Natural killer cell treated with Interleukin-12 subunit alpha and Interleukin-12 subunit beta and Interleukin-15 and Interleukin-18, amount 100 ng/mL, for 72 hours (primary cell): Measurements from ENCODE around the gene TENT4A. TPM values are rescaled to one million over a fixed set of nuclear protein-coding genes. Genes with fewer than 3 reads are reported as not detected.

ENCODE experiments used
- ATAC-seq, 2 donors: fragments of 150-1000 bp; cut with Tn5 transposase in 1 of 2; sonication (Bioruptor Pico), chemical (Tn5 transposase) in 1 of 2; 2 replicates each; pipeline ENCODE4 v1.10.0; 2021
- DNase-seq: peaks from one replicate; pipeline ENCODE4 v3.0.0; 2022; ENCODE audit warnings: low spot score
- H3K27ac Mint-ChIP-seq, 2 donors: 1 replicate in 1 of 2; 2 replicates in 1 of 2; pipeline ENCODE4 v1.8.0; 2022; ENCODE audit warnings: mixed read lengths in 2 of 2, mild to moderate bottlenecking in 1 of 2, moderate library complexity in 1 of 2
- H3K27me3 Mint-ChIP-seq, 2 donors: 1 replicate in 1 of 2; 2 replicates in 1 of 2; pipeline ENCODE4 v1.8.0; 2022; ENCODE audit warnings: mixed read lengths in 2 of 2
- H3K36me3 Mint-ChIP-seq: one replicate; pipeline ENCODE4 v1.8.0; 2022; ENCODE audit warnings: mixed read lengths
- H3K4me1 Mint-ChIP-seq, 2 donors: 1 replicate in 1 of 2; 2 replicates in 1 of 2; pipeline ENCODE4 v1.8.0; 2022; ENCODE audit warnings: low read depth in 2 of 2, mixed read lengths in 2 of 2, mild to moderate bottlenecking in 1 of 2
- H3K4me3 Mint-ChIP-seq: one replicate; pipeline ENCODE4 v1.8.0; 2022; ENCODE audit warnings: mixed read lengths
- H3K9me3 Mint-ChIP-seq: 2 replicates; pipeline ENCODE4 v1.8.0; 2022; ENCODE audit warnings: mixed read lengths
- total RNA-seq, 2 donors: library from RNA; stranded (reverse); gene quantifications; one replicate each; pipeline ENCODE4 v1.2.3, GENCODE V29; 2022

TENT4A gene
- total RNA-seq, 2 donors from 2014 or later, result 37.8 to 69.9 TPM

DNA sequence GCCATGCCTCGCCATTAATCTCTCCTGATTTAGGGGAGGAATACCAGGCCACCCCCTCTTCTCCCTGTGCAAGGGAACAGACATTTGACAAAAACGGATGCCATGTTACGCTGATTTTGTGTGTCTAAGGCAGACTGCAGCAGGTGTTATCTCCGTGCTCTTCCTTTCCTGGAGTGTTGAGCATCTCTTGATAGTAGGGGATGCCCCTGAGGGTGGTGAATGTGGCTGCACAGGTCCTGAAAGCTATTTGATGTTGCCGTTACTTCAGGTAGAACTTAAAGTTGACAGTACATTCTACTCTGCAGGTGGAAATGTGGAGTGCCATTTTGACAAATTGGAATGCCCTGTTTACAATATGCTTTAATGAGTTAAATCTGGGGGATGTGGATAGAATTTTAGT, 21.5 kb downstream of the TENT4A start:
- peak overlapping the region in 1 of 2 donors; percentile 48 for H3K27ac Mint-ChIP-seq
- H3K36me3 Mint-ChIP-seq, result peaks cover 11% of the 10 kb centered on the region
- H3K9me3 Mint-ChIP-seq, result no peaks in the 10 kb centered on the region
- peaks cover 41 to 48% of the 10 kb centered on the region in 2 donors for H3K4me1 Mint-ChIP-seq
- no peaks in the 10 kb centered on the region for H3K27me3 Mint-ChIP-seq
- no peak for DNase-seq
- H3K4me3 Mint-ChIP-seq, result no peak overlapping the region
- no peak for ATAC-seq

DNA sequence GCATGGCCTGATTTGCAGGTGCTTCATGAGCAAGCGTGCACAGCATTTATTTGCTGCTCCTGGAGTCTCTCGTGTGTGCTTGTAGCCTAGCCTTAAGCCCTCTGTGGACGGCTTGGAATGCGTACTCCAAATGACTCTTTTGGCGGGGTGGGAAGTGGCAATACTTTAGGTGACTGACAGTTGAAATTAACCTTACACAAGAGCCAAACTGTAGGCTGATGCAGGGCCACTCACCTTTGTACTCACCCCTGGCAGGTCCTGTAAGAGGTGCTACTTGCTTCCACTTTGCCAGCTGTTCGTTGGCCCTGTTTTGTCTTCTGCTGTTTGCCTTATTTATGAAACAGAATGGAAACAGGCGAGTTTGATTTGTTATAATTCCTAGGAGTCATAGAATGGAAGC, 22.9 kb downstream of the TENT4A start:
- H3K36me3 Mint-ChIP-seq, result peaks cover 11% of the 10 kb centered on the region
- H3K27me3 Mint-ChIP-seq, result no peaks in the 10 kb centered on the region
- no peaks in the 10 kb centered on the region for H3K9me3 Mint-ChIP-seq
- no peak for ATAC-seq
- H3K27ac Mint-ChIP-seq, result peak overlapping the region; percentile 77 to 93
- peak overlapping the region; percentile 57 for H3K4me3 Mint-ChIP-seq
- DNase-seq, result no peak
- H3K4me1 Mint-ChIP-seq, result peaks cover 37 to 42% of the 10 kb centered on the region in 2 donors

DNA sequence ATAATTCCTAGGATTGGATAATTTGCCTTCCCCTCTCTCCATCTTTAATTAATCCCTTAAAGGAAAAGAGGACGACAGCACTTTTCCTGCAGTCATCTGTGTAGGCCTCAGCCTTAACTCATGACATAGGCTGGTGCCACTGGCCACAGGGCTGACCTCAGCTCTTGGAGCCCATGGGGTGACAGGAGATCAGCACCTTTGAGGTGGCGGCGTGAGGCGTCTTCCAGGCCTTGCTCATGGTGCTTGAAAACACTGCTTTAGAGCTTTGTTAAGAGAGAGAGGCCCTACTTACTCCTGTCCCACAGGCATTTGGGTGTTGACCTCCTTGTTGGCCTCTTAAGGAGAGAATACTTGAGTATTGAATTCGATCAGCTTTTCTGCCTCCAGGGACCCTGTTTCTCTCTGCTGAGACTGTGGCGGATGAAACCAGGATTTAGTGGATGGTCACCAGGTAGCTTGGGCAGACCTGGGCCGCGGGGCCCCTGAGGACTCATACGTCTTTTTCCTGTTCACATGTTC, 23.4 kb downstream of the TENT4A start:
- peak overlapping the region; percentile 57 for H3K4me3 Mint-ChIP-seq
- H3K4me1 Mint-ChIP-seq, result peaks cover 35 to 39% of the 10 kb centered on the region in 2 donors
- ATAC-seq (no peak), DNase-seq (no peak)
- no peaks in the 10 kb centered on the region for H3K27me3 Mint-ChIP-seq
- peaks cover 11% of the 10 kb centered on the region for H3K36me3 Mint-ChIP-seq
- H3K27ac Mint-ChIP-seq, result peak overlapping the region; percentile 77 to 93
- H3K9me3 Mint-ChIP-seq, result no peaks in the 10 kb centered on the region

DNA sequence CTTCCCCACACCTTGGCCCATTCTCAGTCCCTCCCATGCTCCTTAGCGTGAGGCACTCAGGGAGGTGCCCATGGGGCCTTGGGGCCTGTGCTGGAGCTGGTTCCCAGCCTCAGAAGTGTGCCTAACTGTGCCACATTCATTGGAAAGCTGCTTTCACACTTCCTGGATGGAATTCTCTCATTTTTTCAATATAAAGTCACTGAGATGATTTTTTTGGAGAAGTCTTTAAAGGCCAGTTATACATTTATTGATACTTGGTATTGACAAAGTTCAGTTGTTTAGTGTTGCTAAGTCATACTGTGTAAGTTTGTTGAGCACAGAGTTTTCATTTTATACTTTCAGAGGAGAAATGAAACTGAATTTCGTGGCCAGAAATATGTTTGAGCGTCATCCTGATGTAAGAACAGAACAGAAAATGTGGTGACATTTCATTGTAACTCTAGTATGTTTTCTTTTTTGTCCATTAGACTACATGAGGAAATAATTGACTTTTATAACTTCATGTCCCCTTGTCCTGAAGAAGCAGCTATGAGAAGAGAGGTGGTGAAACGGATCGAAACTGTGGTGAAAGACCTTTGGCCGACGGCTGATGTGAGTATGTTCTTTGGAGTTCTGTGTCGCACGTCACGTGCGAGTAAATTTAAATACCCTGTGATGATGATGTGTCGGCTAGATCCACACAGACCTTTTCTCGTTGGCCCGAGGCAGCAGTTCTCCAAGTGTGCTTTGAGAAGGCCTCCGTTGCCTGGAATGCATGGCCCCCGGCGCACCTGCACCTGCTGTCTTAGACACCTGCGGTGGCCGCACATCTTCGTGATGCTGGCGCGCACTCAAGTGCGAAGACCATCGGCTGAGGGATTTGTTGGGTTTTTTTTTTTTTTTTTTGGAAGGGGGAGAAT, 24.1 kb downstream of the TENT4A start:
- ATAC-seq (peak; percentile 72), DNase-seq (no peak)
- Mint-ChIP-seq H3K27me3 (no peaks in the 10 kb centered on the region), H3K4me3 (peak overlapping the region; percentile 57), H3K9me3 (no peaks in the 10 kb centered on the region), H3K36me3 (peaks cover 11% of the 10 kb centered on the region), H3K27ac (peak overlapping the region; percentile 77 to 93), H3K4me1 (peaks cover 35% of the 10 kb centered on the region in 2 donors)

DNA sequence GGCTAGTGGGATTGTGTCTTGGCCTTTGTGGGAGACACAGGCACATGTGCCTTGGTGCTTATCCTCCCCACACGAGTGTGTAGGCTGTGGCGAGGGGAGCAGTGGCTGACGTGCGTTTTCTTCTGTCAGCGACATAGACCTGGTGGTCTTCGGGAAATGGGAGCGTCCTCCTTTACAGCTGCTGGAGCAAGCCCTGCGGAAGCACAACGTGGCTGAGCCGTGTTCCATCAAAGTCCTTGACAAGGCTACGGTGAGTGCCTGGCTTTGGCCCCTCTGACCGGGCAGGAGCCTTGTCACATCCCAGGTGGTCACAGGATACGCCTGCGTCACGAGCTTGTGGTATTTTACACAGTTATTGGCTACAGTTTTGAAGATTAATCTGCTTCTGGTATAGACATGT, 26.4 kb downstream of the TENT4A start:
- Mint-ChIP-seq H3K27me3 (no peaks in the 10 kb centered on the region), H3K9me3 (no peaks in the 10 kb centered on the region), H3K4me3 (no peak overlapping the region), H3K36me3 (peaks cover 16% of the 10 kb centered on the region), H3K27ac (peak overlapping the region in 1 of 2 donors; percentile 39), H3K4me1 (peaks cover 25 to 27% of the 10 kb centered on the region in 2 donors)
- ATAC-seq, result no peak
- DNase-seq, result no peak

DNA sequence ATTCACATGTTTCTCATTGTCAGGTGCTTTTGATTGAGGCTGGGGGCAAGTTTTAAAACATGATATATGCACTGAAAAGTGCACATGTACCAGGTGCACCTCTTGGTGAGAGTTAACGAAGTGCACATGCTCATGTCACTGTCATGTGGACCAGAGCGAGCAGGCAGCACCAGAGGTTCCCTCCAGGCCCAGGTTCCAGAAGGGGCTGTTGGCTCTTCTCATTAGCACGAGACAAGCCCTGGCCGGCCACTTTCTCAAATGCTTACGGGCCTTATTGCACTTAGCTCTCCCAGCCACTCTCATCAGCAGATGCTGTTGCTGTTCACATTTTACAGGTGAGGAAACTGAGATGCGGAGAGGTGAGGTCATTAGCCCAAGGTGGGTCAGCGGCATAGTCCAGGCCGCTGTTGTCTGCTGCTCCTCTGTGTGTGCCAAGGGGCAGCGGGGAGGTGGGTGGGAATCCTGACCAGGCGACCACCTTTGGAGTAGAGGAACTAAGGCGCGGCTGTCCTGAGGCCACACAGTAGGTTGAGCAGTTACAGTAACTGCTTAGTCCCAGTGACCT, 27.4 kb downstream of the TENT4A start:
- Mint-ChIP-seq H3K27ac (peak overlapping the region in 1 of 2 donors; percentile 39), H3K4me1 (peaks cover 16 to 19% of the 10 kb centered on the region in 2 donors), H3K9me3 (no peaks in the 10 kb centered on the region), H3K4me3 (no peak overlapping the region), H3K36me3 (peaks cover 17% of the 10 kb centered on the region), H3K27me3 (no peaks in the 10 kb centered on the region)
- no peak for DNase-seq
- no peak for ATAC-seq

DNA sequence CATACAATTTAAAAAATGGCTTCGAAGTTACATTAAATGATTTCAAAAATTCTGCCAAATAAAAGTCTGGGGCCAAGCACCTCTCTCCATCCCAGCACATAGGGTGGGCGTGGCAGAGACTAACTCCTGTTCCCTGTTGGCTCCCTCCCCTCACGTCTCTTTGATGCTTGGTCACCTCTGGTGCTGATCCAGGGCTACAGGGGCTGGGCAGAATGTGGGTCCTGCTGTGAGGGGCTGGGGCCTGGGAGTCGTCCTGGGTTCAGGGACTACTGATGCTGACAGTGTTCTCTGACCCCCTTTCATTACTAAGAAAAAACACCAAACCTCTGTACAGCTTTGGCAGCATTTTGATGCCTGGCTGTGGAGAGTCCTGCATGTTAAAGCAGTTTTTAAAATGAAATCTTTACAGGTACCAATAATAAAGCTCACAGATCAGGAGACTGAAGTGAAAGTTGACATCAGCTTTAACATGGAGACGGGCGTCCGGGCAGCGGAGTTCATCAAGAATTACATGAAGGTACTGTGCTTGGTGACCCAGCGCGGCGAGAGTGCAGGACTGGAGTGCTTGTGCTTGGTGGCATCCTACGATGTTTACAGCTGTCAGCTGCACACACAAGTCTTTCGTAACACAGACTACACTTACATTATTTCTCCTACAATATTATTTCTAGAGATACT, 29.0 kb downstream of the TENT4A start:
- H3K4me1 Mint-ChIP-seq, result peaks cover 5 to 8% of the 10 kb centered on the region in 2 donors
- ATAC-seq (no peak), DNase-seq (no peak)
- no peaks in the 10 kb centered on the region for H3K27me3 Mint-ChIP-seq
- peaks cover 19% of the 10 kb centered on the region for H3K36me3 Mint-ChIP-seq
- H3K27ac Mint-ChIP-seq, result no peak overlapping the region
- H3K9me3 Mint-ChIP-seq, result no peaks in the 10 kb centered on the region
- H3K4me3 Mint-ChIP-seq, result no peak overlapping the region

DNA sequence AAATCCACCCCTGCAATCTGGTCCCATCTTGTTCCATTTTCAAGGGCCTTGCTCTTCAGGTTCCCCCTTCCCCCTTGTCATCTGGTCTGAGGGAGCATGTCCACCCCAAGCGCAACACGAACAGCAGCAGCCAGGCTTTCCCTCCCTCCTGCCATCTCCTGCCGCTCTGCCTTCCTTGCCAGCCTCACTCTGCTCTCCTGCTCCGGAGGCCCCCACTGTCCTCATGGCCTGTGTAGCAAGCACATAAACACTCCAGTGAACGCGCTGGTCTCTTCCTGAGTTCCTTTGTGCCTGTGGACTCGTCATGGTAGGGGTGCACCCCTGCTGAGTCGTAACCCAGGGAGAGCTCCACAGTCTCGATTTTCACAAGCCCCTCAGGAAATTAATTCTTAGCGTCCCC, 29.9 kb downstream of the TENT4A start:
- peaks cover 15% of the 10 kb centered on the region for H3K36me3 Mint-ChIP-seq
- no peaks in the 10 kb centered on the region for H3K27me3 Mint-ChIP-seq
- DNase-seq (no peak), ATAC-seq (no peak)
- no peak overlapping the region for H3K27ac Mint-ChIP-seq
- no peaks in the 10 kb centered on the region for H3K9me3 Mint-ChIP-seq
- peaks cover 0 to 6% of the 10 kb centered on the region in 2 donors for H3K4me1 Mint-ChIP-seq
- H3K4me3 Mint-ChIP-seq, result no peak overlapping the region

DNA sequence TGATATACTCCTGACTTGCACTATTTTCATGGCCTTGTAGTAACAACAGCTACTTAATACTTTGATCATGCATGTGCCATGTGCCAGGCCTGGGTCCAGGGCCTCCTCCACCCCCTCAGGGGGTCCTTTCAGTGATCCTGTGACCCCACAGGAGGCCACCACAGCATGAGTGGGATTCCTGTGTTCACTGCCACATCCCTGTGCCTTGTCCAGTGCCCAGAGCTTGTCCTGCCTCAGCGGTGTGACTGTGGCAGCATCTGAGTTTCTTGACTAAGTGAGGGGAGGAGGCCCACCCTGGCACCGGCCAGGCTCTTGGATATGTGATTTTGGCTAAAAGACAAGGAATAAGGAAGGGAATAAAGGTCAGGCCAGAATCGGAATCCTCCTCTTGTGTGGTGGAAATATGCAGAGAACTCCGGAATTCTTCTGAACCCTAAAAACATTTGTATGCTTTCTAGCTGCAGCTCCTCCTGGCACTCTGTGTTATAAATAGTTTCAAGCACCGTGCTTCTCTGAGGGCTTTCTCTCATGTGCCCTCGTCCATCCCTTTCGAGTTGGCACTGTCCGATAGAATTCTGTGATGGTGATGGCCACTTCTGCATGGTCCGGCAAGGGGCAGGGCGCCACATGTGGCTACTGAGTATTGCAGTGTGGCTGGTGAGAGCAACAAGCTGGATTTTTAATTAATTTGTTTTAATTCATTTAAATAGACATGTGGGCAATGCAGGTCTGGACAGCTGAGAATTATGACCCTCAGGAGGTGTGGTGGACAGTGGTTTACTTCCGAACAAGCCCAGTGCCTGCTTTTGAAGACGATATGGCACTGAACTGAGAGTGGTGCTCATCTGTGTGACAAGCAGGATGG, 31.8 kb downstream of the TENT4A start:
- H3K36me3 Mint-ChIP-seq, result peaks cover 14% of the 10 kb centered on the region
- no peaks in the 10 kb centered on the region for H3K9me3 Mint-ChIP-seq
- H3K27ac Mint-ChIP-seq, result no peak overlapping the region
- ATAC-seq (no peak), DNase-seq (no peak)
- no peak overlapping the region for H3K4me3 Mint-ChIP-seq
- peaks cover 6 to 10% of the 10 kb centered on the region in 2 donors for H3K4me1 Mint-ChIP-seq
- H3K27me3 Mint-ChIP-seq, result no peaks in the 10 kb centered on the region

DNA sequence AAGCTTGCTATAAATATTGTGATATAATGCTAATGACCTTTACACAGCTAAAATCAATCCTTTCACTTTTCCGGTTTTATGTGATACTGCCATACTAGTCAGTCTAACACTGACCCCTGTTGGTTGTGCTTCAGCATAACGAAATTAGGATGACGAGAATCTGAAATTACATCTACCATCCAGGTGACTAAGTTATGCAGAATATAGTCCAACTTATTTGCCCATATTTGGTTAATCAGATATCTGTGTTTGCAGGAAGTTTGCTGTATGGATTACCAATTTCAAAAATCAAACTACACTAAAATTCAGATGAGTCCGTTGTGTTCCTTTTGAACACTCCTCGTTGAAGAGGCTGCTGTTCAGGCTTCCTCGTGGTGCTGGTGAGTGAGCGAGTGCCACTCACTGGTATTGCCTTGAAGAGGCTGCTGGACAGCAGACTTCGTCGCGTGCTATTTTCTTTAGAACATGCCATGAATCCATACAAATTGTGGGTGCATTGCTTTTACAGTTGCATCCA, 32.5 kb downstream of the TENT4A start:
- no peaks in the 10 kb centered on the region for H3K9me3 Mint-ChIP-seq

DNA sequence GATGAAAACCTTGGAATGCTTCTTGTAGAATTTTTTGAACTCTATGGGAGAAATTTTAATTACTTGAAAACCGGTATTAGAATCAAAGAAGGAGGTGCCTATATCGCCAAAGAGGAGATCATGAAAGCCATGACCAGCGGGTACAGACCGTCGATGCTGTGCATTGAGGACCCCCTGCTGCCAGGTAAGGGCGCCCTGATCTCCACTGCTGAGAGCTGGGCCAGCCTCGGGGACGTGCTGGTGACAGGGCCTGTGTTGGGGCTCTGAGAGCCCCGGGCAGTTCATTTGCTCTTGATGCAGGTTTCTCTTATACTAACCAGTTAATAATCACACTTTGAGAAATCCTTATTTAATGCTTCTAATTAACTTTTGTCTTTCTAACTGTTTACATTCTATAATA, 33.0 kb downstream of the TENT4A start:
- no peak overlapping the region for H3K4me3 Mint-ChIP-seq
- H3K27ac Mint-ChIP-seq, result no peak overlapping the region
- ATAC-seq, result no peak
- H3K27me3 Mint-ChIP-seq, result no peaks in the 10 kb centered on the region
- H3K36me3 Mint-ChIP-seq, result peaks cover 14% of the 10 kb centered on the region
- no peak for DNase-seq
- H3K9me3 Mint-ChIP-seq, result no peaks in the 10 kb centered on the region
- peaks cover 6 to 13% of the 10 kb centered on the region in 2 donors for H3K4me1 Mint-ChIP-seq

More for the DNA sequence above, 32.5 kb downstream of the TENT4A start:
- ATAC-seq (peak in 1 of 2 donors; percentile 60), DNase-seq (no peak)
- no peak overlapping the region for H3K4me3 Mint-ChIP-seq
- no peaks in the 10 kb centered on the region for H3K27me3 Mint-ChIP-seq
- peaks cover 6 to 13% of the 10 kb centered on the region in 2 donors for H3K4me1 Mint-ChIP-seq
- no peak overlapping the region for H3K27ac Mint-ChIP-seq
- peaks cover 14% of the 10 kb centered on the region for H3K36me3 Mint-ChIP-seq

DNA sequence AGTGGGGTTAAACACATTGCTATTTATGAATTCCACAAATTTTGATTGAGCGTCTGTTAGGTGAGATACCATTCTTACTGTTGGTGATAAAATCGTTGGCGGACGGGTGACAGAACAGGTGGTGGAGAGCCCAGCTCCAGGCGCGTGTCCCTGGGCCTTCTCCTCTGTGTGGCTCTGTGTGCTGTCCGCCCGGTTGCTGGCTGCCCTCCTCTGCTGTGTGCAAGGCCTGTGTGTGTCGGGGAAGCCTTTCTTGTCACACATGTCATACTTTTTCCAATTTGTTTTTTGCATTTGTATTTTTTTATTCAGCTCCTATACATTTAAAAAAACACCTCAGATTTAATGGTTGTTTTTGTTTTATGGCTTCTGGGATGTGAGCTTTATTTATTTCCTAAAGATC, 33.9 kb downstream of the TENT4A start:
- H3K9me3 Mint-ChIP-seq, result no peaks in the 10 kb centered on the region
- H3K27ac Mint-ChIP-seq, result no peak overlapping the region
- no peaks in the 10 kb centered on the region for H3K27me3 Mint-ChIP-seq
- peaks cover 14% of the 10 kb centered on the region for H3K36me3 Mint-ChIP-seq
- peaks cover 6 to 13% of the 10 kb centered on the region in 2 donors for H3K4me1 Mint-ChIP-seq
- ATAC-seq (no peak), DNase-seq (no peak)
- no peak overlapping the region for H3K4me3 Mint-ChIP-seq

DNA sequence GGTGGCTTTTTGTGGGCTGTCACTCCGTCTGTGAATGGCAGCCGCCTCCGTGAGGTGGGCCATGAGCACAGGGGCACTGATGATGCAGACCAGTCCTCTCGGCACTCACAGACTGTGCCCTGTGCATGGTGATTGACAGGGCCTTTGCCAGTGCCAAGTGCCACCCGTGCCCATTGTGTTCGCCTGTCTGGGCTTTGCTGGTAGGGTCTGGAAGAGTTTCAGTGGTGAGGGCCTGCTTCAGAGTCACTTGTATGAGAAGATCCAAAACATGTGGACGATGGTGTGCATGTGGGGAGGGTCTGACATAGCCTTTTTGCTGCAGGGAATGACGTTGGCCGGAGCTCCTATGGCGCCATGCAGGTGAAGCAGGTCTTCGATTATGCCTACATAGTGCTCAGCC, 34.9 kb downstream of the TENT4A start:
- ATAC-seq (peak in 1 of 2 donors; percentile 15), DNase-seq (no peak)
- H3K36me3 Mint-ChIP-seq, result peaks cover 14% of the 10 kb centered on the region

More for the DNA sequence above, 34.9 kb downstream of the TENT4A start:
- H3K4me3 Mint-ChIP-seq, result no peak overlapping the region
- H3K4me1 Mint-ChIP-seq, result peaks cover 6 to 13% of the 10 kb centered on the region in 2 donors
- H3K27me3 Mint-ChIP-seq, result no peaks in the 10 kb centered on the region
- no peak overlapping the region for H3K27ac Mint-ChIP-seq
- no peaks in the 10 kb centered on the region for H3K9me3 Mint-ChIP-seq
